HG03039 (cell line): Measurements from ENCODE around the gene RPS16.

ENCODE experiments used
- ATAC-seq: cut with Tn5 transposase; IDR thresholded peaks from one replicate; pipeline ENCODE4 v1.9.1; 2021; ENCODE audit warnings: mild to moderate bottlenecking, moderate library complexity; ENCODE audit not compliant: unreplicated experiment

The RPS16 gene

GRCh38 chr19:39449116-39449797, 13.5 kb upstream of the RPS16 start:
- no peak for ATAC-seq

GRCh38 chr19:39448271-39448670, 12.5 kb upstream of the RPS16 start:
- no peak for ATAC-seq

- no peak for ATAC-seq
Observed at GRCh38 chr19:39446365-39447084, 10.8 kb upstream of the RPS16 start.

GRCh38 chr19:39445196-39446111, 9.7 kb upstream of the RPS16 start, which contains the start of gene SUPT5H:
SUPT5H (plus strand) TSS chr19:39445582; CDS start chr19:39445891, 309 bp downstream.
- peak; percentile 80 for ATAC-seq

GRCh38 chr19:39444598-39445195, 8.9 kb upstream of the RPS16 start:
- no peak for ATAC-seq

GRCh38 chr19:39438270-39438934, 2.7 kb upstream of the RPS16 start:
- ATAC-seq: no peak

- ATAC-seq: no peak
Observed at GRCh38 chr19:39436350-39436716, 584 bp upstream of the RPS16 start.

GRCh38 chr19:39434123-39435076, 1.3 kb downstream of the RPS16 start:
- no peak for ATAC-seq

- no peak for ATAC-seq
Observed at GRCh38 chr19:39433480-39434079, 2.2 kb downstream of the RPS16 start.

- no peak for ATAC-seq
Observed at GRCh38 chr19:39432677-39433025, 3.1 kb downstream of the RPS16 start.

- ATAC-seq: no peak
Observed at GRCh38 chr19:39430675-39431593, 4.8 kb downstream of the RPS16 start.

- ATAC-seq: no peak
Observed at GRCh38 chr19:39428283-39429112, 7.3 kb downstream of the RPS16 start.

- ATAC-seq: no peak
Observed at GRCh38 chr19:39427707-39428106, 8.0 kb downstream of the RPS16 start.

- no peak for ATAC-seq
Observed at GRCh38 chr19:39426170-39426569, 9.6 kb downstream of the RPS16 start.

GRCh38 chr19:39425744-39426143, 10.0 kb downstream of the RPS16 start:
- ATAC-seq: no peak

- ATAC-seq: no peak
Observed at GRCh38 chr19:39424934-39425333, 10.8 kb downstream of the RPS16 start.
